Activated T-helper 1 cell treated with anti-CD3 and anti-CD28 coated beads, Interleukin-12 subunit alpha, Interleukin-12 subunit beta, Interleukin-2, Interleukin-4 antibody, amounts not matched to agents 30 ng/mL and 10 ng/mL and 1 ng/mL, durations not matched to agents 14 hours and 24 hours and 36 hours (primary cell): ENCODE measurements around the gene PLPP4. TPM values are rescaled to one million over a fixed set of nuclear protein-coding genes. Genes with fewer than 3 reads are reported as not detected.

ENCODE experiments used
- DNase-seq: peaks from one replicate; pipeline ENCODE4 v3.0.0; 2021; ENCODE audit warnings: low spot score
- H3K27ac Mint-ChIP-seq: one replicate; pipeline ENCODE4 v1.8.0; 2021; ENCODE audit warnings: mild to moderate bottlenecking, mixed read lengths
- H3K27me3 Mint-ChIP-seq: one replicate; pipeline ENCODE4 v1.8.0; 2022; ENCODE audit warnings: mild to moderate bottlenecking, moderate library complexity, mixed read lengths; ENCODE audit not compliant: insufficient read depth
- H3K36me3 Mint-ChIP-seq: one replicate; pipeline ENCODE4 v1.8.0; 2021; ENCODE audit warnings: low read depth, mixed read lengths
- H3K4me1 Mint-ChIP-seq: one replicate; pipeline ENCODE4 v1.8.0; 2021; ENCODE audit warnings: low read depth, mixed read lengths
- H3K4me3 Mint-ChIP-seq: one replicate; pipeline ENCODE4 v1.8.0; 2021; ENCODE audit warnings: mild to moderate bottlenecking, moderate library complexity, mixed read lengths
- H3K9me3 Mint-ChIP-seq: one replicate; pipeline ENCODE4 v1.8.0; 2021; ENCODE audit warnings: mixed read lengths
- intact Hi-C: fragments of 100-400 bp; cut with micrococcal nuclease; formaldehyde crosslinking; loops from one replicate; pipeline ENCODE4 v1.15.1; 2024
- total RNA-seq: library from RNA; stranded (reverse); gene quantifications from 2 replicates; pipeline ENCODE4 v1.2.3, GENCODE V29; 2022

Gene PLPP4
- total RNA-seq, 1 donor from 2014 or later: not detected

DNA sequence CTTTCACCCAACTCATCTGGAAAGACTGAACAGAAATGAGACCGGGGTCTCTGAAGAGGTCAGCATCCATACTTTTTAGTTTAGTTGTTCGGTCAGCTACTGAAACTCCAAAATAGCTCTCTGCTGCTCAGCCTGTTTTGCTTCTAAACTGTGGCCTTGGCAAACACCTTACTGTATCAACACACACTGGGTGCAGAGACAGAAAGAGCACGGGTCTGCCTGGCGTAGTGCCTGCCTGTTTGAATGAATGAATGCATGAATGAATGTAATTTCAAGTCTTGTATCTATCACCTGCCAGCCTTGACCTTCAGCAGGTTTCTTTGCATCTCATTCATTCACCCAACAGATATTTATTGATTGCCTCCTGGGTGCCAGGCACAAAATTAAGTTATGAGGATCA is 98.4 kb downstream of the PLPP4 start:
- intact Hi-C loops: no loop called here
- DNase-seq: no peak
- Mint-ChIP-seq H3K4me1 (no peaks in the 10 kb centered on the region), H3K27me3 (no peaks in the 10 kb centered on the region), H3K9me3 (peaks cover 3% of the 10 kb centered on the region), H3K36me3 (no peaks in the 10 kb centered on the region), H3K4me3 (no peak overlapping the region), H3K27ac (no peak overlapping the region)

DNA sequence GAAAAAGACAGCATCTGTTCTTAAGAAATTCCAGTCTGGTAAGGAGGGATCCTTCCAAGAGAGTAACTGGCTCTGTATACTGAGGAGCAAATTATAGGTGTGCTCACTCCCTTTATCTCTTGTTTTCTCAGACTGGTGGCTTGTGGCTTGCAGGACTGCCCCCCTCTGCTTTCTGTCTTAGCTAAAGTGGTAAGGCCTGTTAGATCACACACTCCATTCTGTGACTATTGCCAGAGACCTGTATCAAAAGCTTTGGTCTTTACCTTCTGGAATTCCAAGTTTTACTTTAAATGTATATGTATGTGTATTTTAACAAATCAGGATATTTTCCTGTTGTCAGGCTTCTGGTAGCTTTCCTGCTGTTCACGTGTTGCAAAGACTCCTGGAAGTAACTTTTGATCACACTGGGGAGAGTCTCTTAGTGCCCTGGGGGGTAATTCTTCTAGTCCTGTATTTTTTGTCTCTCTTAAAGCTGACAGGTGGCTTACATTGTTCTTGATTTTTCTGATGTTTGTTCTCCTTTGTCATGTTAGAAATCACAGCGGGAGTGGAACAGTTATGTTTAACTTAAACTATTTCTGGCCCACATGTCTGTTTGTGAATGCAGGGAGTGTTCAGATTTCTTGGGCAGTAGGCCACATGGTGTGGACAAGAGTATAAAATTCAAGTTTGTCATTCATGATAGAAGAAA is 99.0 kb downstream of the PLPP4 start:
- DNase-seq: no peak
- no peaks in the 10 kb centered on the region for H3K36me3 Mint-ChIP-seq
- no peak overlapping the region for H3K27ac Mint-ChIP-seq
- intact Hi-C loops: no loop called here
- peaks cover 3% of the 10 kb centered on the region for H3K9me3 Mint-ChIP-seq
- H3K27me3 Mint-ChIP-seq: no peaks in the 10 kb centered on the region
- H3K4me1 Mint-ChIP-seq: no peaks in the 10 kb centered on the region
- no peak overlapping the region for H3K4me3 Mint-ChIP-seq

DNA sequence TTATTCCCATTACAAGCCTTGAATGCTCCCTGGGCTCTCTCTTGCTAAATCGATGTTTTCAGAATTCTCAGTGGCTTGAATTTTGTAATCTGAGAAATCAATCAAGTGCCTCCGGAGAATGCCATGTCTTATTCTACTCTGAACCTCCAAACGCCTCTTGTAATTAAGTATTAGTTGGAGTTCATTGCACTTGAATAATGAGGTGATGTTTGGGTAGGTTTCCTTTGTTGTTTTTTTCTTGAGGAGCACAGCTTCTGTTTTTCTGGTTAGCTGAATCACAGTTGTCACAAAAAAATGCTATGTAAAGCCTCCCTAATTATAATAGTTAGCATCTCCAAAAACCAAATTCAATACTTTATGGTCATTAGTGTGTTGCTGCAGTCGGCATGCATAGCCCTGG is 100.3 kb downstream of the PLPP4 start:
- DNase-seq: no peak
- Mint-ChIP-seq H3K27ac (no peak overlapping the region), H3K4me3 (no peak overlapping the region), H3K27me3 (no peaks in the 10 kb centered on the region), H3K36me3 (no peaks in the 10 kb centered on the region), H3K9me3 (peaks cover 3% of the 10 kb centered on the region), H3K4me1 (no peaks in the 10 kb centered on the region)
- intact Hi-C loops: no loop called here

DNA sequence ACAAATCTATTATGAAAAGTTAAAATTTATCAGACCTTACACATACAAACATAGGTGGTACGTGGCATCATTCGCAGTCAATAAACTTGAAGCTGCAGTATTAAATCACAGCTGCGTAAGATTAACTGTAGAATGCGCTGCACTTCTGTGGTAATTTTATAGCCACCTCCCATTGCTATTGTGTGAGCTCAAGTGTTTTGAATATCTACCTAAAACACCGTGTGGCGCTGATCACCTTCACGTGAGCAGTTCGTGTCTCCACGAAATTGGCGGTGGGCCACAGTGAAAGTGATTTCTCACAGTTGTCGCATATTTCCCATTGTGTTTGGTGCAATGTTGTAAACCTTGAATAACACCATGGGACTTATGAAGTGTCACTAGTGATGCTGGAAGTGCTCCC is 102.8 kb downstream of the PLPP4 start:
- no peaks in the 10 kb centered on the region for H3K36me3 Mint-ChIP-seq
- intact Hi-C loops: no loop called here
- H3K27me3 Mint-ChIP-seq: no peaks in the 10 kb centered on the region
- H3K27ac Mint-ChIP-seq: no peak overlapping the region
- H3K4me1 Mint-ChIP-seq: no peaks in the 10 kb centered on the region
- H3K4me3 Mint-ChIP-seq: no peak overlapping the region
- DNase-seq: no peak
- H3K9me3 Mint-ChIP-seq: no peaks in the 10 kb centered on the region

DNA sequence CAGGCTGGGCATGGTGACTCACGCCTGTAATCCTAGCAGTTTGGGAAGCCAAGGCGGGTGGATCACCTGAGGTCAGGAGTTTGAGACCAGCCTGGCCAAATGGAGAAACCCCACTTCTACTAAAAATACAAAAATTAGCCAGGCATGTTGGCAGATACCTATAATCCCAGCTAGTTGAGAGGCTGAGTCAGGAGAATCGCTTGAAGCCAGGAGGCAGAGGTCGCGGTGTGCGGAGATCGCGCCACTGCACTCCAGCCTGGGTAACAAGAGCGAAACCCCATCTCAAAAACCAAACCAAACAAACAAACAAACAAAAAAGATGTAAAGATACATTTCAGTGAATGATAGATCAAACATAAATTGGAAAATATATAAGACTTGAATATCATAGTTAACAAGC is 105.9 kb downstream of the PLPP4 start:
- DNase-seq: no peak
- Mint-ChIP-seq H3K4me3 (no peak overlapping the region), H3K27me3 (no peaks in the 10 kb centered on the region), H3K4me1 (no peaks in the 10 kb centered on the region), H3K36me3 (no peaks in the 10 kb centered on the region), H3K27ac (no peak overlapping the region), H3K9me3 (no peaks in the 10 kb centered on the region)
- intact Hi-C loops: no loop called here

DNA sequence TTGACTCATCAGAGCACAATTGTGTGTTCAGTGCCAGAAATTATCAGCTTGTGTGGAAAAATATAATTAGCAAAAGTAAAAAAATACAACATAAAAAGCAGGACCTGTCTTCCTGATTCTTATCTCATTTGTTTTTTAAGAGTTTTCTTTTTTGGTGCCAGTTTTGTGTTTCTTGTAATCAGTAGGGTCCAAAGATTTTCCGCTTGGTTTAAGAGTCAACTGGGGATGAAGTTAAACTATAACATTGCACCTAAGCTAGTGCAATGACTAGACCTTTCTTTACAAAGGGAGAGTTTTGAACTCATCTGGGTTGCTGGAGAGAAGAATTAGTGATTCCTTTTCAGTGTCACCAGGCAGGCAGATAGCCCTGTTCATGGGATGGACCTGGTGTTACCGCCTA is 113.4 kb downstream of the PLPP4 start:
- no peak overlapping the region for H3K4me3 Mint-ChIP-seq
- no peaks in the 10 kb centered on the region for H3K9me3 Mint-ChIP-seq
- intact Hi-C loops: no loop called here
- DNase-seq: no peak
- H3K36me3 Mint-ChIP-seq: no peaks in the 10 kb centered on the region
- no peaks in the 10 kb centered on the region for H3K27me3 Mint-ChIP-seq
- no peak overlapping the region for H3K27ac Mint-ChIP-seq
- no peaks in the 10 kb centered on the region for H3K4me1 Mint-ChIP-seq

DNA sequence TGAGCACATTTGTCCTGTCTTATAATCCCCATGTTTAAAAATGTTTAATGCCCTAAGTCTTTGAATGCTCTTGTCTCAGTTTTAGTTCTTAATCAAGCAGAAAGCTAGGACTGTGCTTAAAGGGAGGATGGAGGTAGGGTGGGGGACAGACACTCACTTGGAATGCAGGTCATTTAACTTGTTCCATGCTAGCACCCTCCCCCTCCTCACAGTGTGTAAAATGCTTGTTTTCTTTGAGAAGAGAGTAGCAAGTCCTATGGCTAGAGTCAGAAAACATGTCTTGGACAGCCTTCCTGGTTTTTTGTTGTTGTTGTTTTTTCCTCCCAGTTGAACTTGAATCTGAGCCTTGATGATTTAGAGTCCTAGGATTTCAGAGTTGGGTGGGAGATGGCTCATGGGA is 114.2 kb downstream of the PLPP4 start:
- Mint-ChIP-seq H3K36me3 (no peaks in the 10 kb centered on the region), H3K9me3 (no peaks in the 10 kb centered on the region), H3K4me3 (no peak overlapping the region), H3K27me3 (no peaks in the 10 kb centered on the region), H3K4me1 (no peaks in the 10 kb centered on the region), H3K27ac (no peak overlapping the region)
- intact Hi-C loops: no loop called here
- DNase-seq: no peak

DNA sequence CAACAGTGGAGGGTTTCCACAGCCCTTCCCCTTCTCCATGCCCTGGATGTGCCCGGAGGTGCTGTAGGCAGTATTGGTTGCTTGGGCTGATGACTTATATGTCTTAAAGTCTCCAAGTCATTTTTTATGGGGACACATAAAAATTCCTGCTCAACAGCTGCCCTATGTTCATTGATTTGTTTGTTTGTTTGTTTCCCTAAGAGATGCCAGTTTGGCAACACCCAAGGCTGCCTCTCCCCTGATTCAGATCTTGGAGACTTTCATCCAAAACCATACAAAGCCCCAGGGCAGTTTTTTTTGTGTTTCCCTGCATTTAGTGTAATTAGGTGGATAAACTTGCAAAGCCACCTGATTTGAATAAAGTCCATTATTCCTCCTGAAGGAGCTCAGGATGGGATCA is 115.3 kb downstream of the PLPP4 start:
- Mint-ChIP-seq H3K4me1 (no peaks in the 10 kb centered on the region), H3K27ac (no peak overlapping the region), H3K36me3 (no peaks in the 10 kb centered on the region), H3K27me3 (no peaks in the 10 kb centered on the region), H3K9me3 (no peaks in the 10 kb centered on the region), H3K4me3 (no peak overlapping the region)
- DNase-seq: no peak
- intact Hi-C loops: no loop called here

DNA sequence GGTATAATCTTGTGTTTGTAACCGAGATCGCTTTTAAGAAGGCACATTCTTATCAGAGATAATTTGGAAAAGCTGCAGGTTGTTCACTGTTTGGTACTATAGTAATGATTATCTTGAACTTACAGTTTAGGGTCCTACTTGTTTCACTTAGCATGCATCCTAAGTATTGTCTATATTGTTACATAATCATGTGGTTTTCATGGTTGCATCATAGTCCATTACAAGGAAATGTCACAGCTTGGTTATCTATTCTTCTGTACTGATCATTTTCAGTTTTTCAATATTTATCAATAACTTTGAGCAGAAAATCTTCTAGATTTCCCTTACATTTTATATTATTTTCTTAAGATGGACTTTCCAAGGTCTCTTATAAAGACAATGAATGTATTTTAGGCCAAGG is 116.3 kb downstream of the PLPP4 start:
- Mint-ChIP-seq H3K4me1 (no peaks in the 10 kb centered on the region), H3K27me3 (no peaks in the 10 kb centered on the region), H3K4me3 (no peak overlapping the region), H3K36me3 (no peaks in the 10 kb centered on the region), H3K27ac (no peak overlapping the region), H3K9me3 (no peaks in the 10 kb centered on the region)
- intact Hi-C loops: no loop called here
- no peak for DNase-seq

DNA sequence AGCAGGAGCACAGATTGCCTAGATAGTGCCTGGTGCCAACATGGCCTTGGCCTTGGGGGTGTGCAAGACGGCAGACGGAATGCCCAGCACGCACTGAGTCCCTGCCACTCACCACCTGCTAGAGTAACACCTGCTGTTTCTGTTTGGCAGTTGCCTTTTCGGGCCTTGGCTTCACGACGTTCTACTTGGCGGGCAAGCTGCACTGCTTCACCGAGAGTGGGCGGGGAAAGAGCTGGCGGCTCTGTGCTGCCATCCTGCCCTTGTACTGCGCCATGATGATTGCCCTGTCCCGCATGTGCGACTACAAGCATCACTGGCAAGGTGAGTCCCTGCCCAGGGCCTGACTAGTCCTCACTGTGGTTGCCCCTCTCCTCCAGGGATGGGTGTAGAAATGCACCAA is 118.0 kb downstream of the PLPP4 start:
- H3K4me3 Mint-ChIP-seq: no peak overlapping the region
- H3K4me1 Mint-ChIP-seq: no peaks in the 10 kb centered on the region
- H3K27ac Mint-ChIP-seq: no peak overlapping the region
- H3K9me3 Mint-ChIP-seq: no peaks in the 10 kb centered on the region
- no peaks in the 10 kb centered on the region for H3K27me3 Mint-ChIP-seq
- no peaks in the 10 kb centered on the region for H3K36me3 Mint-ChIP-seq
- intact Hi-C loops: no loop called here
- no peak for DNase-seq

DNA sequence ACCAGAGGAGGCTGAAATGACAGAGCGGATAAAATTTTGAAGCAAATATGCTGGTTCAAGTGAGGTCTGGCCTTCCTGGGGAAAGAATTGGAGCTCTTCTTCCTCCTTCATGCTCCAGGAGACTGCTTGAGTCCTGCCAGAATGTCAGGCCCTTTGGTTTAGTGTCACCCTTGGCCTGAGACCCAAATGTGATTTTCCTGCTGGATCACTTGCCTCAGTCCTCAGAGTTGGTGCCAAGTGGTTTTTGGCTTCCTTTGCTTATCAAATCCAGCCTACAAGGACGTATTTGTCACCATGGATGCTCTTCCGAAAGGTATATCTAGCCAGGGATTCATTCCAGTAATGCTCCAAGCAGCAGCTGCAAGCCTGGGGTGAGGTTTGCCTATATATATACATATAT is 118.4 kb downstream of the PLPP4 start:
- H3K27me3 Mint-ChIP-seq: no peaks in the 10 kb centered on the region
- intact Hi-C loops: no loop called here
- DNase-seq: no peak
- H3K4me3 Mint-ChIP-seq: no peak overlapping the region
- H3K9me3 Mint-ChIP-seq: no peaks in the 10 kb centered on the region
- H3K27ac Mint-ChIP-seq: no peak overlapping the region
- no peaks in the 10 kb centered on the region for H3K4me1 Mint-ChIP-seq
- H3K36me3 Mint-ChIP-seq: no peaks in the 10 kb centered on the region

DNA sequence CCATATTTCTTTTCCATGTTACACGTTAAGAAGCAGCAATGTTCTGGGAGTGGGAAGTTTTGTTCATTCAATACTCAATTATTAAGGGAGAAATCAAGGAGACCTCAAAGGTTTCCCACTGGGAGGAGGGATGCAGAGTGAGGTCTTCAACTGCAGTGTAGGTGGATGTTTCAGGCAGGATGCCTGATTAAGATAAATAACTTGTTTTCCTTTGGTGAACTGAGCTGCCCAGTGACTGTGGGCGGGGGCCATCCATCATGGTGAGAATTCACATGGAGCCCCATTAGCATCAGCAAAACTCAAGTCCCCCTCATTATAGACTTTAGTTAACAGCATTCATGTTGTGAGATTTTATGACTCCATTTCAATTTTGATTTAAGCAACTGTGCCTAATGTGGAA is 121.1 kb downstream of the PLPP4 start:
- Mint-ChIP-seq H3K4me1 (no peaks in the 10 kb centered on the region), H3K4me3 (no peak overlapping the region), H3K27ac (no peak overlapping the region), H3K27me3 (no peaks in the 10 kb centered on the region), H3K36me3 (no peaks in the 10 kb centered on the region), H3K9me3 (no peaks in the 10 kb centered on the region)
- intact Hi-C loops: no loop called here
- no peak for DNase-seq

DNA sequence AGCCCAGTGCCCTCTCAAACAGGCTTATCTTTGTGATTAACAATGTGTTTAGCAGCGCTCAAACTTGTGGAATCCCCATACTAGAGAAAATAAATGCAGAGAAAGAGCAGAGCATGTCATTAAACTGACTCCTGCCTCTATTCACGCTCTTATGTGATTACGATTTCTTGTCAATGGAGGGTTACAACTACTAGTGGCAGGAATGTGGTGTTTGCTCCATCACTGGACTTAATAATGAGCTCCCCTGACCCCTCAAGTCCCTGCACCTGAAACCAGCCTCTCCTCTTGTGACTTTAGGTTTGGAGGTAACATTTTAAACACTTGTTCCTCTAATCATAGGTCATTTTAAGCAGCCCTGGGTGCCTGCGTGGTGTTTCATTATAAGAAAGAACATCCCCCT is 121.9 kb downstream of the PLPP4 start:
- Mint-ChIP-seq H3K9me3 (no peaks in the 10 kb centered on the region), H3K4me1 (no peaks in the 10 kb centered on the region), H3K27ac (no peak overlapping the region), H3K4me3 (no peak overlapping the region), H3K27me3 (no peaks in the 10 kb centered on the region), H3K36me3 (no peaks in the 10 kb centered on the region)
- no peak for DNase-seq
- intact Hi-C loops: no loop called here
